Effector memory CD4-positive, alpha-beta T cell (primary cell): ENCODE results near the gene JMJD1C.

Source experiments
- DNase-seq, 3 donors: peaks; one replicate each; pipeline ENCODE4 v3.0.0-alpha.2; 2020
- H3K27ac ChIP-seq: 2 replicates; pipeline ENCODE4 v1.7.0; 2013; ENCODE audit warnings: mild to moderate bottlenecking, low read length, moderate library complexity; ENCODE audit not compliant: insufficient read depth, poor library complexity, severe bottlenecking
- H3K27me3 ChIP-seq: replicated peaks from 2 replicates; pipeline ENCODE4 v1.7.0; 2013; ENCODE audit warnings: mild to moderate bottlenecking, low read length; ENCODE audit not compliant: insufficient read depth, control insufficient read depth, poor library complexity, severe bottlenecking
- H3K36me3 ChIP-seq: 2 replicates; pipeline ENCODE4 v1.7.0; 2013; ENCODE audit warnings: mild to moderate bottlenecking, low read length, moderate library complexity; ENCODE audit not compliant: control insufficient read depth, insufficient read depth
- H3K4me1 ChIP-seq: 2 replicates; pipeline ENCODE4 v1.7.0; 2013; ENCODE audit warnings: low read length, mild to moderate bottlenecking; ENCODE audit not compliant: control insufficient read depth, insufficient read depth, poor library complexity, severe bottlenecking
- H3K4me3 ChIP-seq: 2 replicates; pipeline ENCODE4 v1.7.0; 2013; ENCODE audit warnings: low read length, low read depth, mild to moderate bottlenecking; ENCODE audit not compliant: insufficient read depth, poor library complexity, severe bottlenecking
- H3K9me3 ChIP-seq: 2 replicates; pipeline ENCODE4 v1.7.0; 2013; ENCODE audit warnings: mild to moderate bottlenecking, low read length, moderate library complexity; ENCODE audit not compliant: control insufficient read depth

The JMJD1C gene

GRCh38 chr10:63464402-63465292 lies 1.1 kb downstream of the JMJD1C start:
- no peaks in the 10 kb centered on the region for H3K27me3 ChIP-seq
- DNase-seq, result no peak
- peak overlapping the region; percentile 100 for H3K4me3 ChIP-seq
- no peak overlapping the region for H3K27ac ChIP-seq
- no peaks in the 10 kb centered on the region for H3K9me3 ChIP-seq
- H3K36me3 ChIP-seq, result no peaks in the 10 kb centered on the region
- H3K4me1 ChIP-seq, result peaks cover 12% of the 10 kb centered on the region

- H3K27me3 ChIP-seq, result no peaks in the 10 kb centered on the region
- H3K36me3 ChIP-seq, result no peaks in the 10 kb centered on the region
- H3K27ac ChIP-seq, result no peak overlapping the region
- H3K4me1 ChIP-seq, result peaks cover 12% of the 10 kb centered on the region
- H3K9me3 ChIP-seq, result no peaks in the 10 kb centered on the region
- DNase-seq, result no peak
- H3K4me3 ChIP-seq, result no peak overlapping the region
These were observed 3.3 kb downstream of the JMJD1C start for GRCh38 chr10:63462442-63462841.

- Histone ChIP-seq H3K4me1 (no peaks in the 10 kb centered on the region), H3K4me3 (no peak overlapping the region), H3K36me3 (no peaks in the 10 kb centered on the region), H3K27ac (no peak overlapping the region), H3K27me3 (no peaks in the 10 kb centered on the region), H3K9me3 (no peaks in the 10 kb centered on the region)
- no peak for DNase-seq
These were observed 7.6 kb downstream of the JMJD1C start for GRCh38 chr10:63458177-63458576.

GRCh38 chr10:63457594-63457993 lies 8.2 kb downstream of the JMJD1C start:
- H3K9me3 ChIP-seq, result no peaks in the 10 kb centered on the region
- no peaks in the 10 kb centered on the region for H3K36me3 ChIP-seq
- no peak overlapping the region for H3K4me3 ChIP-seq
- DNase-seq, result no peak
- no peaks in the 10 kb centered on the region for H3K27me3 ChIP-seq
- H3K4me1 ChIP-seq, result no peaks in the 10 kb centered on the region
- H3K27ac ChIP-seq, result no peak overlapping the region

DNA sequence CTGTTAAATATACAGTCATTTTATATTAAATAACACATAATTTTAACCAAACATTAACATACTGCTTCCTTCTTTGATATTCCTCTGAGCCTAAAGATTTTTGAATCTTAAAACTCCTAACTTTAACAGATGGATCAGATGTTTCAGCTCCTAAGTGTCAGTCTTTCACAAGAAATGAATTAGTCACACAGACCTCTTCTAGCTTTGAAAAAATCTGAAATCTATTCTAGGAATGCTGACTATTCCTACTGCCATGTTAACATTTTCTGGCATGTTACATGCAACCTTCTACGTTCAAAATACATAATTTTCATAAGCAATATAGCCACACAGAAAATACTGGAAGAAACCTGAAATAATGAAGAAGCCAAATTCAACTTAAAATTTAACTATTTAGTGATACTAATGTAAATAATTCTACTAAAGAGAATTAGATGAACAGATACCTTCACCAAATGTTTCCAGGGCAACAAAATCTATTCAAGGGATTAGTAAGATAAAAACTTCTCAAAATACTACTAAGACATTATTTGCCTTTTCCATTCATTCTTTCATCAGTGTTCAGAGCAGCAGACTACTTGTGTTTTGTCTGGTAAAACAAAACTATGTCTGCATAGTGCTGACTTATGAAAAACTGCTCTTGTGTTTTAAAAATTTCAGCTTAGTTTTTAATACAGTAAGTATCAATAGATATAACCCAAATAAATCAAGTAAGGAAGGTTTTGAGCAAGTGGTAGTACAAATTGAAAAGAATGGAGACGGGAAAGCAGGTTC lies 9.2 kb downstream of the JMJD1C start:
- Histone ChIP-seq H3K9me3 (no peaks in the 10 kb centered on the region), H3K36me3 (no peaks in the 10 kb centered on the region), H3K4me1 (no peaks in the 10 kb centered on the region), H3K27ac (no peak overlapping the region), H3K27me3 (no peaks in the 10 kb centered on the region), H3K4me3 (no peak overlapping the region)
- DNase-seq, result no peak

DNA sequence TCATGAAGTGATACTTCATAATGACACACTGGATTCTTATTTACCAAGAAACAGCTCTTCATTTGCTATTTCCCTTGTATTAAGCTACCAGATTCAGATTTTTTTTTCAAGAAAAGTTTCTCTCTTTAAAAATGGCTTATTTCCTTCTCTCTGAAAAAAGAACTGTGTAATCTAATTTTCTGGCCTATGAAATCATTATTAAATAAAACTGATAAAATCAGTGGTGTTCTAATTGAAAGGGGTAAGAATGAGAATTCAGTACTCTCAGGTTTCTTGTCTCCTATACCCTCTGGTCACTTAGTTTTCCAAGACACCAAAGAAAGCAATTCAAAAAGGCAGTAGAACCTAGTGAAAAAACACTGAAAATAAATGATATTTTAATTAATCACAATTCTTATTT lies 10.3 kb downstream of the JMJD1C start:
- DNase-seq, result no peak
- no peaks in the 10 kb centered on the region for H3K27me3 ChIP-seq
- H3K36me3 ChIP-seq, result no peaks in the 10 kb centered on the region
- no peak overlapping the region for H3K4me3 ChIP-seq
- no peaks in the 10 kb centered on the region for H3K9me3 ChIP-seq
- H3K4me1 ChIP-seq, result no peaks in the 10 kb centered on the region
- H3K27ac ChIP-seq, result no peak overlapping the region

DNA sequence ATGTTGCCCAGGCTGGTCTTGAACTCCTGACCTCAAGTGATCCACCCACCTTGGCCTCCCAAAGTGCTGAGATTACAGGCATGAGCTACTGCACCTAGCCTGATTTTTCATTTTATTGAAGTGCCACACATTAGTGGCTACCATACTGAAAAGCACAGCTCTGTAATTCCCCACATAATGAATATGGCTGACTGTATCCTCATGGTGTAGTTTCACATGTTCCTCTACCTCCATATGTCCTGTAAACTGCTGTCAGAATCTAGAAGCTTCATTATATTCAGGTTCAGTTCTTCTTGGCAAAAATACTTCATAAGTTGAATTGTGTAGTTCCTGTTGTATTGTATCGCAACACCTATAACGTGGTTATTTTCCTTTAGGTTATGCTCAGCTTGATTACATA lies 11.1 kb downstream of the JMJD1C start:
- DNase-seq, result no peak
- H3K4me1 ChIP-seq, result no peaks in the 10 kb centered on the region
- H3K27ac ChIP-seq, result no peak overlapping the region
- H3K9me3 ChIP-seq, result no peaks in the 10 kb centered on the region
- H3K4me3 ChIP-seq, result no peak overlapping the region
- H3K27me3 ChIP-seq, result no peaks in the 10 kb centered on the region
- H3K36me3 ChIP-seq, result no peaks in the 10 kb centered on the region

GRCh38 chr10:63452524-63452923 lies 13.3 kb downstream of the JMJD1C start:
- no peaks in the 10 kb centered on the region for H3K4me1 ChIP-seq
- no peaks in the 10 kb centered on the region for H3K27me3 ChIP-seq
- no peaks in the 10 kb centered on the region for H3K36me3 ChIP-seq
- DNase-seq, result no peak
- no peak overlapping the region for H3K4me3 ChIP-seq
- no peaks in the 10 kb centered on the region for H3K9me3 ChIP-seq
- no peak overlapping the region for H3K27ac ChIP-seq

DNA sequence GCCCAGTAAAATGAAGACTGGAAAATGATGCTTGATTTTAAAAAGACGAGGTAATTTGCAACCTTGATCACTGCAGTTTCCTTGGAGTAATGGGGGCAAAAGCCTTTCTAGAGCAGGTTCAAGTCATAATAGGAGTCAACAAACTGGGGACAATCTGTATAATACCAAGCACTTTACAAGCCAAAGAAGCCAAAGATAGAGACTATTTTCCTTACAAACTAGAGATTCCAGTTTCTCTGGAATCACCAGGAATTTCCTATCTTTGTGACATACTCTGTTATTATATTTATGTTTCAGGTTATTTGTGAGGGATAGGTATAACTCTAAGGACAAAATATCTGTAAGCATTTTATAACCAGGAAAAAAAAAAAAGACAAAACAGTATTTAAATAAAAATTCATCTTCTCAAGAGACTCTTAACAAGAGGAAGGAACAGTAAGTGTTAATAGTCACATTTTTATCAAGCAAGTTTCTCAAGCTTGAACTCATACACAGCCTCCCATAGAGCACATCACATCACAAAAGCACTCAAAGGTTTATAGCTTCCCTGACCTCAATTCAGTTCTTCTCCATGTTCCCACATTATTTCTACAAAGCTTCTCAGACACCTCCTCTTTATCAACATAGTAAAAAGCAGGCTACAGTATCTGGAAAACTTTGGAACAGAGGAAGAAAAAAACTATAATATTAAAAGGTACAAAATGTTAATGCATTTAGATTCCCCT lies 18.9 kb downstream of the JMJD1C start:
- Histone ChIP-seq H3K4me3 (no peak overlapping the region), H3K27ac (no peak overlapping the region), H3K27me3 (no peaks in the 10 kb centered on the region), H3K9me3 (no peaks in the 10 kb centered on the region), H3K4me1 (no peaks in the 10 kb centered on the region), H3K36me3 (no peaks in the 10 kb centered on the region)
- no peak for DNase-seq
